Cortex of kidney (tissue), 1 donor: ENCODE measurements around the gene TRIM32.
"Not testable (repeated sequence)": the region's sequence is repeated elsewhere in the genome, so short reads cannot be mapped to it uniquely, and the experiment has no call there.

Experiments used
- DNase-seq: peaks from one replicate; lab custom pipeline; 2025; lab: John Stamatoyannopoulos, UW

The TRIM32 gene

DNA sequence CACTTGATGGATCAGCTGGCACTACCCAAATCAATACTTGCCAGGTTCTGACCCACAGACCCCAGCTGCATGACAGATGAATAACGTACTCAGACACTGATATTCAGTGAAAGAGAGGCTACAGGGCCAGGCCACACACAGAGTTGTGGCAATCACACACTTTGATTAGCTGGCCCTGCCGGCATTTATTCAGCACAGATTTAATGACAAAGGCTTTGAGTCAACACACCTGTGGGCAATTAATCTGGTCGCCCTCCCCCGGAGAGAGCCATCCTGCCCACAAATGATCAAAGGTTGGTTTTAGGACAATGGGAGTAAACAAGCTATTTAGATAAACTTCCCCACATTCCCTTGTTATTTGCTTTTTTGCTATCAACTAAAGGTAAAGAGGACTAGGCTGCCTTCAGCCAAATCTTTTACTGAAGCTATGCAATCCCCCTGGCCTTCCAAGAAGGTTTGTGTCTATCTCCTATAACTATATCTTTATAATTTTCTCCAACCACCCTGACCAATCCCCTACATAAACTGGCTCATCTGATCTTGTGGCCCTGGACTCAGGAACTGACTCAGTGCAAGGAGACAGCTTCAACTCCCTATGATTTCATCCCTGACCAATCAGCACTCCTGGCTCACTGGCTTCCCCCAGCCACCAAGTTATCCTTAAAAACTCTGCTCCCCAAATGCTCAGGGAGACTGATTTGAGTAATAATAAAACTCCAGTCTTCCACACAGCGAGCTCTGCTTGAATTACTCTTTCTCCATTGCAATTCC, 12.7 kb upstream of the TRIM32 start:
- no peak for DNase-seq

GRCh38 chr9:116683535-116683934, 3.6 kb upstream of the TRIM32 start:
- DNase-seq = no peak

- no peak for DNase-seq
Measured at GRCh38 chr9:116685166-116685565, 1.9 kb upstream of the TRIM32 start.

DNA sequence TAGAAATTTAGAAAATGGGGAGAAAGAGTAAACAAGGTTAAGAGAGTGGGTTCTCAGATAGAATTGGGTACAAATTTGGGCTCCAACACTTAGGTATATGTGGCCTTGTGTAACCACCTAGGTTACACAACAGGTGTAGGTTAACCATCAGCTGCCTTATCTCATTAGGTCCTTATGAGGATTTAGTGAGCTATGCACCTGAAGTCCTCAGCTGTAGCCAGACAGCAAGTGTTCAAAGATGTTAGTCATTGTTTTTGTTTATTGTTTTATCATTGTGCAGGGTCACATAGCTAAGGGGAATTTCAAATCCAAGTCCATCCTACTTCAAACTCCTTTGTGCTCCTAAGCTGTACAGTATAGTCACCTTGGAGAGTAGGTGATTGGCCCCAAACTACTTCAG, 970 bp upstream of the TRIM32 start:
- no peak for DNase-seq

DNA sequence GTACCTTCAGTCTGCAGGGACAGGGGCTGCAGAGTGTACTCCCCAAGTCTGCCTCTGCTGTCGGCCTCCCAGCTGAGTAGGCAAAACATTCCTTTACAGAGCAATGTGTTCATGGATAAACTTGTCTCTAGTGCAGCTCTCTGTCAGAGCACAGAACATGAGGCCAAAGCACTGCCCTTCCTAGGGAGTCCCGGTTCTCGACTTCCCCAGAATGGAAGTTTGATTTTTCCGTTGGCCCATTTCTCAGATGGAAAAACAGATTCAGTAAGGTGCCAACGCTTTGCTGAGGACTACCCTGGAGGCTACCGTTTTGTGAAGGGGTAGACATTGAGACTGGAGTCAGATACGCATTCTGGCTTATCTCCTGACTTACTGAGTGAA, 422 bp upstream of the TRIM32 start:
- no peak for DNase-seq

GRCh38 chr9:116687754-116688135, 640 bp downstream of the TRIM32 start:
- no peak for DNase-seq

GRCh38 chr9:116688806-116689485, 1.8 kb downstream of the TRIM32 start:
- DNase-seq = no peak

- no peak for DNase-seq
Measured at GRCh38 chr9:116689486-116690032, 2.5 kb downstream of the TRIM32 start.

DNA sequence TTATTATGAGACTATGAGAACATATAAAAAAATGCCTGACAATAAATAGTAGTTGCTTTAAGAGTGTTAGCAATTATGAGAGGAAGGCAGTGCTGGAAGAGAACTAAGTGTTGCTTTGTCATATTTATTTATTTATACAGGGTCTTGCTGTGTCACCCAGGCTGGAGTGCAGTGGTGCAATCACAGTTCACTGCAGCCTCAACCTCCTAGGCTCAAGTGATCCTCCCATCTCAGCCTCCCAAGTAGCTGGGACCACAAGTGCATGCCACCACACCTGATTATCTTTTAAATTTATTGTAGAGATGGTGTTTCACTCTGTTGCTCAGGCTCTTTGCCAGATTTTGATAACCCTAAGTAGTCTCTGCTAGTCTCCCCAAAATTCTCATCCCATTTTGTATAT, 3.7 kb downstream of the TRIM32 start:
- not testable (repeated sequence) for DNase-seq

DNA sequence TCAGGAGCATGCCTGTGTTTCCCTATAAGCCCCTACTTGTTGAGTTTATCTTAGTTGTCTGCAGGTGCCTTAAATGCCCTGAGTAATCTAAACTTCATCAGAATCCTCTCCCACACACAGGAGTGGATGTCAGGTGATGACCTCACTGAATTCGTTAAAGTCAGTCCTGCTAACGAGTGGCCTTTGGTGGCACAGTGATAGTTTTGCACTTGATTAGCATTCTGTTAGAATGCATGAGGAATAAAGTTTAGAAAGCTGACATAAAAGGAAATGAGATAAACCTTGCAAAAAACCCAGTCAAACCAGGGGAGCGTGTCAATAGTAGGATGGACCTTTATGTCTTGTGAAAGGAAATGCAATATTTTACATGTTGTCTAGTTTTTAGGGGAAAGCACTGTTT, 4.5 kb downstream of the TRIM32 start:
- DNase-seq = no peak

DNA sequence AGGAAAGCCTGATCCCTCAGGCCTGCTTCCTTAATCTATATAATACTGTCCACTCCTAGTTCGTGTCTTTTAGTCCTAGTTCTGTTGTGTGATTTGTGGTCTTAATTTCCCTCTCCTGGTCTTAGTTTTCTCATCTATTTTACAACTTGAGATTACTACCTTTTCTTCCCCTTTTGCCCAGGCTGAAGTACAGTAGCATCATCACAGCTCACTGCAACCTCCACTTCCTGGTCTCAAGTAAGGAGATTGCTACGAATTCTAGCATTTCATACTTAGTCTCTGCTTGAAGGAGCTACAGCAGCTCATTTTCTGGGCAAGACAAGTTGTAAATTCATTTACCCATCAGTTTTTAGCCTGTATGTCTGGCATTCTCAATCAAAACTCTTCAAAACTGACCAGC, 5.5 kb downstream of the TRIM32 start:
- no peak for DNase-seq

DNA sequence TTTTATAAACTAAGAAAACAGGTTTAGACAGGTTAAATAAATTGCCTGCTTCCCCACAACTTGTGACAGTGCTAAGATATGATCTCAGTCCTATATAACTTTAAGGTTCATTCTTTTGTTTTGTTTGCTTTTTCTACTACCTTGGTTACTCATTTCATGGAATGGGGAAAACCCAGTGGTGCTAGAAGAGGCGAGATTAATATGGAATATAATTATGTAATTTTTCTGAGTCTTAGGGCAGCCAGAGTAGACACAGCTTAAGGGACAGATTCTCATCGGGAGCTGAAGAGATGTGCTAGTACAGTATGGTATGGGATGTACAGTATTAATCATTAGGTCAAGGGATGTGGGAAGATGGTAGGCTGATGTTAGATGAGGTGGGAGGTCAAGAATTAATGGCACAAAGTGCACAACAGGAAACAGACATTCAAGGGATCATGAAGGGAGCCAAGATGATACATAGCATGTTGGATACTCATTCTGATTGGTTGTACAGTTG, 6.2 kb downstream of the TRIM32 start:
- DNase-seq = no peak

DNA sequence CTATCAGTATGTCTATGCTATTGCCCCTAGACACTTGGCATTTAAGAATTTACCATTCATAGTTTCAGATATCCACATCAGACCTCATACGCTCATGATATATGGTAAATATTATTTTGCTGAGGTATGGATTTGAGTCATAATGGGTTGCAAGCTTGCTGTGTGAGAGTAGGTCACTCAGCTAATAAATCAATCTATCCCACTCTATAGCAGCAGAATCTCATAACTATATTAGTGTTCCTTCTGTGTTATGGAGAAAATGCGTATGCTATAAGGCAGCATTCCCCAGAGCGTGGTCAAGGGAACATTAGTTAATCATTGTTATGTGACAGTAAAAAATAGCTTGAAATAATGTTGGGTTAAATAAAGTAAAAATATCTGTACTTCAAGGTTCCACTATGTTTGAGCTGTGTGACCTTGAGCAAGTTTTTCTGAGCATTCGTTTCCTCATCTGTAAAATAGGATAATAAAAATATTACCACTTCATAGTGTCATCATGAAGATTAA, 7.7 kb downstream of the TRIM32 start:
- no peak for DNase-seq

- DNase-seq = no peak
Measured at GRCh38 chr9:116695438-116695837, 8.3 kb downstream of the TRIM32 start.

DNA sequence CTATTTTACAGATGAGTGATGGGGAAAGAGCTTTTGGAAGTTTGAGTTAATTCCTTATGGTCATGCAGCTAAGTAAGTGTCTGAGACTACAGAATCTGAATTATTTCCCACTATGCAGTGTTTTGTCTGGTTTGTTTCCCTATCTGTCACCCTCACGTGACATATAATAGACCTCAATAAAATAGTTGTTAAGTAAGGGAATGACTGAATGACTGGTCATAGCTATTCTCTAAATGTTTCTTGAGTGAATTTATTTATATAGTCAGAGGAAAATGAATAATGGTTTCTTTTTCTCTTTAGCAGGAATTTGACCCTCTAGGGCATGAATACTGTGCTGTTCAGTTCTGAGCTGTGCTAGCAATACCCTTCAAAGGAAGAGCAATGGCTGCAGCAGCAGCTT, 10.3 kb downstream of the TRIM32 start:
- DNase-seq = no peak

GRCh38 chr9:116697887-116698286, 10.8 kb downstream of the TRIM32 start:
- no peak for DNase-seq

- no peak for DNase-seq
Measured at GRCh38 chr9:116700279-116700678, 13.2 kb downstream of the TRIM32 start.

GRCh38 chr9:116700882-116701865, 14.1 kb downstream of the TRIM32 start:
- no peak for DNase-seq

DNA sequence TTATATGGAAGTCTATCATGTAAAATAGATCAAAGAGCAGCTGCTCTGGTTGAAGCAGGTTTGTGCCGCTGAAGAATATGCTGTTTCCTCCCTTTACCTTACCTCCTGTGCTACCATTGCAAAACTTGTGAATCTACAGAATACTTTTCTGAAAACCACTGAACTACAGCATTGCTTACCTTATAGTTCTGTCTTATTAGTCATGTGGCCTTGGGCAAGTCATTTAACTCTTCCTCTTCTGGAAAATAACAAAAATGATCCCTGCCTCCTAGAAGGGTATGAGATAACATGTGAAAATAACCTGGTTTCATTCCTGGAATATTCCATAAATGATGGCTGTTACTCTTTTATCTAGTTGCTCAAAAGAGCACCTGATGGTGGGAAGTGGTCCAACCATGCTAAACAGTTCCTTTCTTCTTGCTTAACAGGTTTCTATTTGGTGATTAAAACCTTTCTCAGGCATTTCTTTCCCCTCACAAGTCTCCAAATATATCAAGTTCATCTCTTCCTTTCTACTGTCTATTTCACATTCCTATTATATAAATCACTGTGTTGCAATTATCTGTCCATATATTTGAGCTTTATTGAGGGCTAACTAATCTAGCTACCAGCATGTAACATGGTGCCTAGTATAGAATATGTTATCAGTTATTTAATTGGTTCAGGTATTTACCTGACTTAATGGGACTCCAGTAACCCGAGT, 15.0 kb downstream of the TRIM32 start:
- no peak for DNase-seq

DNA sequence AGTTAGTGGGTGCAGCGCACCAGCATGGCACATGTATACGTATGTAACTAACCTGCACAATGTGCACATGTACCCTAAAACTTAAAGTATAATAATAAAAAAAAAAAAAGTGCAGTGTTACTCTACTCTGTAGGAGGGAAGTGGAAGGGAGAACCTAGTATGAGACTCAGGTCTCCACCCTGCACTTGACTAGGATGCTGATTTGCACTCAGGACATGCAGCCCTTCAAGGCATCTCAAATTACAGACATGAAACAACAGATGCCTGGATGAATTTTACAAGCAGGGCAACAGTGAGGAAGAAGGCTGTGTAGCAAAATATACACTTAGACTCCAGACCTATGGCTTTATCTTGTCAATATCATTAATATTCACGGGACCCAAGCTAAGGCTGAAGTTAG, 16.5 kb downstream of the TRIM32 start:
- no peak for DNase-seq

DNA sequence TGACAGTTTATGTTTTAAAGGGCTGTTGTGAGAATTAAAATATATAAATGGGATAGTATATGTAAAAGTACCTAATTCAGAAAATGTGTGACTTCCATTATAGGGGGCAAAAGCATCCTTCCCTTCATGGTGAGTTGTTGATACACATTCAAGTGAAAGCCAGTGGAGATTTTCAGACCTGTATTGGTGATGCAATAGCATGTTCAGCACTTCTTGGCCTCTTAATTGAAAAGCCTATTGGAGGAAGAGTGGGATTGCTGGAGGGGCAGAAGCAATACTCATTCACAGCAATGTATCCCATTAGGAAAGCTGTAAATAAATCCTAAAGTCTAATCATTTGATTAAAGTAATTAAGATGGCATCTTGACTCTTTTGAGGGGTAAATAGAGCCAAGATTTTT, 17.4 kb downstream of the TRIM32 start:
- DNase-seq = no peak
